ENCODE measurements around the gene TMED10. TPM values are rescaled to one million over a fixed set of nuclear protein-coding genes. Genes with fewer than 3 reads are reported as not detected.

Gene TMED10
- total RNA-seq (2016; rRNA removed; fragmentation: Illumina TruSeq; extraction: Trizol) (183 and 311 TPM in 2 replicates), polyA plus RNA-seq (2011; rRNA removed) (292 and 377 TPM in 2 replicates), polyA minus RNA-seq (2011; rRNA and poly(A)+ RNA removed; ENCODE audit: low replicate concordance) (546 and 919 TPM in 2 replicates), Bru-seq, nascent RNA (percentile 87 among the genes with signal in this experiment), BruChase-seq, experiment 1, labeled RNA remaining after a 6-hour chase (percentile 94 among the genes with signal in this experiment), BruChase-seq, experiment 2, labeled RNA remaining after a 2-hour chase (percentile 87 among the genes with signal in this experiment)
- total RNA-seq (2016; cell fraction: cytosol; rRNA removed; fragmentation: Illumina TruSeq; extraction: Trizol; ENCODE audit: low read depth) = 31.8 and 36.6 TPM in 2 replicates
- total RNA-seq (2016; cell fraction: insoluble cytoplasmic fraction; rRNA removed; fragmentation: Illumina TruSeq; extraction: Trizol) = 191 and 318 TPM in 2 replicates
- 62.0 and 63.6 TPM in 2 replicates for total RNA-seq (2016; cell fraction: membrane; rRNA removed; fragmentation: Illumina TruSeq; extraction: Trizol)
- 252 and 291 TPM in 2 replicates for total RNA-seq (2016; cell fraction: nucleus; rRNA removed; fragmentation: Illumina TruSeq; extraction: Trizol)
- 308 and 326 TPM in 2 replicates for polyA plus RNA-seq (2011; cell fraction: cytosol; rRNA removed)
- polyA plus RNA-seq (2011; cell fraction: nucleus; rRNA removed) = 81.4 and 84.1 TPM in 2 replicates
- polyA plus RNA-seq (2012) = 131 and 139 TPM in 2 replicates
- 36.6 and 41.3 TPM in 2 replicates for polyA plus RNA-seq (2016; cell fraction: cytosol; fragmentation: Illumina TruSeq; extraction: Trizol; ENCODE audit: low read depth)
- polyA plus RNA-seq (2016; cell fraction: insoluble cytoplasmic fraction; fragmentation: Illumina TruSeq; extraction: Trizol; ENCODE audit: low read depth) = 162 and 165 TPM in 2 replicates
- 58.6 and 59.0 TPM in 2 replicates for polyA plus RNA-seq (2016; cell fraction: membrane; fragmentation: Illumina TruSeq; extraction: Trizol; ENCODE audit: low read depth)
- 306 and 326 TPM in 2 replicates for polyA plus RNA-seq (2016; cell fraction: nucleus; fragmentation: Illumina TruSeq; extraction: Trizol; ENCODE audit: insufficient read depth, low read depth)
- polyA minus RNA-seq (2011; cell fraction: cytosol; rRNA and poly(A)+ RNA removed) = 247 and 332 TPM in 2 replicates
- polyA minus RNA-seq (2011; cell fraction: nucleus; rRNA and poly(A)+ RNA removed) = 78.8 and 85.5 TPM in 2 replicates
- long read RNA-seq, experiment 1, full-length matches to known transcripts = 298 of 319 reads
- long read RNA-seq, experiment 1, partial matches to known transcripts = 5 of 319 reads
- long read RNA-seq, experiment 1, other reads (novel, unspliced or antisense) = 16 of 319 reads
- long read RNA-seq, experiment 2, full-length matches to known transcripts = 177 of 380 reads
- long read RNA-seq, experiment 2, partial matches to known transcripts = 8 of 380 reads
- long read RNA-seq, experiment 2, other reads (novel, unspliced or antisense) = 195 of 380 reads

DNA sequence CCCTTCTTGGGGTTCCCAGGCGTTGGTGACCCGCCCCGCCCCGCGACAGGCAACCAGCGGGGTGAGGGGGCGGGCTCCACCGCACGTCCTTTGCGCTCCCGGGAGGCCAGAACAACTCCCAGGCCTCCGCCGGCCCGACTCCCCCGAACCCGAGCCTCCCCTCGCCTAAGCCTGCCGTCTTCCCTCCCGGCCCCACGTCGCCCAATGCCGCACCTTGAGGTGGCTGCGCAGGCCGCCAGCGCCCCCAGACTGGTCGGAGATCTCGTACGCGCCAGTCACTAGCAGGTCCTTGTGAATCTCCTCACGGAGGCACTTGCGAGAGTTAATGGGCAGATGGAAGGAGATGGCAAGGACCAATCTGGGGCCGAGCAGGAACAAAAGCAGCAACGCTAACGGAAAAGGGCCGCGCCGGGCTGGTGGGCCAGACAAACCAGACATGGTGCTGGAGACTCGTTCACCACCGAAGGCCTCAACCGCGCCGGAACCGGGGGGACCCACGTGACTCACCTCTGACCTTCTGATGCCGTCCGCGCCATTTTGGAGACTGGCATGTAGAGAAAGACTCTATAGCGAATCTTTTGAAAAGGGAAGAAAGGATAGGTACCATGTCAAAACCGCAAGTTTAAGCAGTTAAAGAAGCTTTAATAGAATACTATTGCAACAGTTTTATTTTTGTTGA, at the start of gene TMED10:
TSS of gene TMED10 (minus strand) at position 471 of the 679 bp plus-strand sequence. CDS start at position 438, 33 bp downstream.
- 3% methylated on average over 17 of the region's 49 CpGs for WGBS (ENCODE audit: low lambda C conversion rate)
- DNase-seq (ENCODE audit: low spot score) = peak; percentile 81
- Histone ChIP-seq H3K9ac (ENCODE audit: insufficient read depth, low read depth, low read length) (peak within 1 kb of the TSS; percentile 100), H3K4me2 (ENCODE audit: low read depth, low read length) (peak within 1 kb of the TSS; percentile 82), H3K79me2 (ENCODE audit: insufficient read depth, low read length) (peaks cover 50% of the 10 kb centered on the region), H3K27me3 (ENCODE audit: control insufficient read depth in 1 of 2, insufficient read depth in 2 of 2, low read length in 2 of 2) (no peaks in the 10 kb centered on the region; a peak in 1 of 5 replicates), H3K36me3 (replicated peaks in 1 of 2; ENCODE audit: control insufficient read depth in 1 of 2, insufficient read depth in 2 of 2, low read length in 2 of 2) (peaks cover 0 to 3% of the 10 kb centered on the region in 2 experiments; a peak in 2 of 5 replicates), H3K4me3 (replicated peaks in 1 of 3; ENCODE audit: insufficient read depth in 1 of 3, low read depth in 2 of 3, low read length in 3 of 3) (peak within 1 kb of the TSS; percentile 83 to 98 (median 93)), H3K27ac (ENCODE audit: extremely low read length, insufficient read depth, low read length) (peak within 1 kb of the TSS; percentile 99), H3K9me3 (ENCODE audit: low read length) (no peaks in the 10 kb centered on the region), H3K4me1 (ENCODE audit: insufficient read depth, low read length) (peaks cover 38% of the 10 kb centered on the region), H4K20me1 (ENCODE audit: insufficient read depth, low read length) (peaks cover 13% of the 10 kb centered on the region; the same call in 1 of the 2 replicates), H2AFZ (ENCODE audit: low read length) (peak within 1 kb of the TSS; percentile 84)
- in situ Hi-C loops (cut with HindIII; ENCODE audit: extremely low pct_ligation_motif_present, low pct_unique_long_range_greater_than_20kb) (no loop called here), intact Hi-C loops (cut with micrococcal nuclease; ENCODE audit: unreplicated experiment) (loop anchor here (5.0 kb wide), 2 partner anchors 44 to 81 kb away; no protein-coding TSS in a partner anchor)
- FAIRE-seq = no peak
- CTCF ChIA-PET (ENCODE audit: low intra/inter-chr PET ratio, low total read pairs) = no interaction called here
- peak; percentile 86 for ATAC-seq
- POLR2A ChIA-PET = interaction anchor here (1.8 kb wide), 1 partner anchor 83 kb away, joined by 6 read pairs; no protein-coding TSS in a partner anchor
- TSS peak; percentile 90 for BruUV-seq (replicated peaks)
- TF ChIP-seq POLR2AphosphoS2 (IDR thresholded peaks at IDR 0.05; ENCODE audit: low read depth, low read length) = no peak
- TF ChIP-seq, protein P1, sequence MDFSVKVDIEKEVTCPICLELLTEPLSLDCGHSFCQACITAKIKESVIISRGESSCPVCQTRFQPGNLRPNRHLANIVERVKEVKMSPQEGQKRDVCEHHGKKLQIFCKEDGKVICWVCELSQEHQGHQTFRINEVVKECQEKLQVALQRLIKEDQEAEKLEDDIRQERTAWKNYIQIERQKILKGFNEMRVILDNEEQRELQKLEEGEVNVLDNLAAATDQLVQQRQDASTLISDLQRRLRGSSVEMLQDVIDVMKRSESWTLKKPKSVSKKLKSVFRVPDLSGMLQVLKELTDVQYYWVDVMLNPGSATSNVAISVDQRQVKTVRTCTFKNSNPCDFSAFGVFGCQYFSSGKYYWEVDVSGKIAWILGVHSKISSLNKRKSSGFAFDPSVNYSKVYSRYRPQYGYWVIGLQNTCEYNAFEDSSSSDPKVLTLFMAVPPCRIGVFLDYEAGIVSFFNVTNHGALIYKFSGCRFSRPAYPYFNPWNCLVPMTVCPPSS (IDR thresholded peaks at IDR 0.05) = no peak
- TF ChIP-seq NCOA1 (CRISPR knock-in tag; IDR thresholded peaks at IDR 0.05) = no peak
- TF ChIP-seq, protein P2, sequence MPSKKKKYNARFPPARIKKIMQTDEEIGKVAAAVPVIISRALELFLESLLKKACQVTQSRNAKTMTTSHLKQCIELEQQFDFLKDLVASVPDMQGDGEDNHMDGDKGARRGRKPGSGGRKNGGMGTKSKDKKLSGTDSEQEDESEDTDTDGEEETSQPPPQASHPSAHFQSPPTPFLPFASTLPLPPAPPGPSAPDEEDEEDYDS (CRISPR knock-in tag; IDR thresholded peaks at IDR 0.05) = peak; percentile 16; the same call in 1 of the 2 replicates
- TF ChIP-seq NR2F1 (CRISPR knock-in tag; IDR thresholded peaks at IDR 0.05) = peak in 1 of 2 experiments; percentile 97; a peak in 3 of 4 replicates
- TF ChIP-seq CHD2 (IDR thresholded peaks at IDR 0.05; ENCODE audit: low read depth, low read length) = peak; percentile 59; the same call in 1 of the 2 replicates
- peak; percentile 84 for TF ChIP-seq RFXAP (CRISPR knock-in tag; IDR thresholded peaks at IDR 0.05; ENCODE audit: borderline replicate concordance)
- TF ChIP-seq TAF15 (IDR thresholded peaks at IDR 0.05; ENCODE audit: low read depth, low read length, poor library complexity, severe bottlenecking) = no peak
- TF ChIP-seq, protein P3, sequence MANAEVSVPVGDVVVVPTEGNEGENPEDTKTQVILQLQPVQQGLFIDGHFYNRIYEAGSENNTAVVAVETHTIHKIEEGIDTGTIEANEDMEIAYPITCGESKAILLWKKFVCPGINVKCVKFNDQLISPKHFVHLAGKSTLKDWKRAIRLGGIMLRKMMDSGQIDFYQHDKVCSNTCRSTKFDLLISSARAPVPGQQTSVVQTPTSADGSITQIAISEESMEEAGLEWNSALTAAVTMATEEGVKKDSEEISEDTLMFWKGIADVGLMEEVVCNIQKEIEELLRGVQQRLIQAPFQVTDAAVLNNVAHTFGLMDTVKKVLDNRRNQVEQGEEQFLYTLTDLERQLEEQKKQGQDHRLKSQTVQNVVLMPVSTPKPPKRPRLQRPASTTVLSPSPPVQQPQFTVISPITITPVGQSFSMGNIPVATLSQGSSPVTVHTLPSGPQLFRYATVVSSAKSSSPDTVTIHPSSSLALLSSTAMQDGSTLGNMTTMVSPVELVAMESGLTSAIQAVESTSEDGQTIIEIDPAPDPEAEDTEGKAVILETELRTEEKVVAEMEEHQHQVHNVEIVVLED (CRISPR knock-in tag; IDR thresholded peaks at IDR 0.05; ENCODE audit: borderline replicate concordance) = peak; percentile 77; the same call in 1 of the 2 replicates
- TF ChIP-seq, protein P4, sequence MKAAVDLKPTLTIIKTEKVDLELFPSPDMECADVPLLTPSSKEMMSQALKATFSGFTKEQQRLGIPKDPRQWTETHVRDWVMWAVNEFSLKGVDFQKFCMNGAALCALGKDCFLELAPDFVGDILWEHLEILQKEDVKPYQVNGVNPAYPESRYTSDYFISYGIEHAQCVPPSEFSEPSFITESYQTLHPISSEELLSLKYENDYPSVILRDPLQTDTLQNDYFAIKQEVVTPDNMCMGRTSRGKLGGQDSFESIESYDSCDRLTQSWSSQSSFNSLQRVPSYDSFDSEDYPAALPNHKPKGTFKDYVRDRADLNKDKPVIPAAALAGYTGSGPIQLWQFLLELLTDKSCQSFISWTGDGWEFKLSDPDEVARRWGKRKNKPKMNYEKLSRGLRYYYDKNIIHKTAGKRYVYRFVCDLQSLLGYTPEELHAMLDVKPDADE (CRISPR knock-in tag; IDR thresholded peaks at IDR 0.05) = peak; percentile 52; the same call in 1 of the 2 replicates
- no peak for TF ChIP-seq RBM39 (IDR thresholded peaks at IDR 0.05; ENCODE audit: low read depth, low read length, poor library complexity, severe bottlenecking)
